Common myeloid progenitor, CD34-positive (primary cell): ENCODE data around the gene PMP22.

Experiments
- CTCF ChIA-PET: fragments of 350-600 bp; sonication (Branson Sonifier 250); formaldehyde crosslinking; loops from one replicate; lab custom pipeline; 2021; ENCODE audit warnings: antibody characterized with exemption; lab: Charles Lee
- POLR2A ChIA-PET: fragments of 350-600 bp; sonication (Branson Sonifier 250); formaldehyde crosslinking; loops from one replicate; lab custom pipeline; 2021; ENCODE audit warnings: antibody characterized with exemption; lab: Charles Lee
- DNase-seq, 3 donors: peaks; one replicate each; pipeline versions ENCODE4 v3.0.0 to v3.0.0-alpha.2; 2013
- H3K27ac ChIP-seq, 2 experiments: 1 replicate in 1 of 2; 2 replicates in 1 of 2; pipeline ENCODE4 v1.7.0; 2013; ENCODE audit warnings: inconsistent platforms in 2 of 2, low read length in 2 of 2, mild to moderate bottlenecking in 2 of 2, low read depth in 1 of 2, moderate library complexity in 1 of 2; ENCODE audit not compliant: severe bottlenecking in 2 of 2, insufficient read depth in 1 of 2, poor library complexity in 1 of 2
- H3K27me3 ChIP-seq, 5 experiments: replicated peaks in 2 of 5; 1 replicate in 3 of 5; 2 replicates in 2 of 5; pipeline versions ENCODE4 v1.6.1 to v1.7.0; 2013; ENCODE audit warnings: low read length in 4 of 5, mild to moderate bottlenecking in 2 of 5, moderate library complexity in 2 of 5, inconsistent platforms in 1 of 5; ENCODE audit not compliant: insufficient read depth in 5 of 5, control insufficient read depth in 4 of 5
- H3K36me3 ChIP-seq, 4 experiments: 1 replicate in 2 of 4; 2 replicates in 2 of 4; pipeline versions ENCODE4 v1.6.1 to v1.7.0; 2013; ENCODE audit warnings: low read length in 3 of 4, control low read depth in 1 of 4, mild to moderate bottlenecking in 1 of 4; ENCODE audit not compliant: control insufficient read depth in 4 of 4, insufficient read depth in 4 of 4
- H3K4me1 ChIP-seq, 4 experiments: 1 replicate in 3 of 4; 2 replicates in 1 of 4; pipeline versions ENCODE4 v1.6.1 to v1.7.1; 2013; ENCODE audit warnings: low read length in 3 of 4, mild to moderate bottlenecking in 3 of 4, control low read depth in 1 of 4, inconsistent platforms in 1 of 4, moderate library complexity in 1 of 4; ENCODE audit not compliant: control insufficient read depth in 4 of 4, insufficient read depth in 4 of 4; ENCODE audit errors: control extremely low read depth in 1 of 4
- H3K4me3 ChIP-seq, 7 experiments: 1 replicate in 4 of 7; 2 replicates in 3 of 7; pipeline versions ENCODE4 v1.5.1 to v1.7.0; 2013; ENCODE audit warnings: mild to moderate bottlenecking in 7 of 7, low read length in 6 of 7, moderate library complexity in 6 of 7, inconsistent platforms in 2 of 7, low read depth in 2 of 7, control low read depth in 1 of 7; ENCODE audit not compliant: insufficient read depth in 4 of 7, control insufficient read depth in 1 of 7; ENCODE audit errors: extremely low read depth in 1 of 7
- H3K9me3 ChIP-seq, 5 experiments: 1 replicate in 4 of 5; 2 replicates in 1 of 5; pipeline versions ENCODE4 v1.6.1 to v1.7.1; 2013; ENCODE audit warnings: low read length in 4 of 5, mild to moderate bottlenecking in 2 of 5, inconsistent platforms in 1 of 5, low read depth in 1 of 5, moderate library complexity in 1 of 5; ENCODE audit not compliant: control insufficient read depth in 4 of 5, insufficient read depth in 2 of 5; ENCODE audit errors: control extremely low read depth in 1 of 5
- WGBS: methylation state at CpG from one replicate; pipeline ENCODE4 v1.1.5; 2013; ENCODE audit not compliant: insufficient coverage; 5-methylcytosine and 5-hydroxymethylcytosine counted together

The PMP22 gene

DNA sequence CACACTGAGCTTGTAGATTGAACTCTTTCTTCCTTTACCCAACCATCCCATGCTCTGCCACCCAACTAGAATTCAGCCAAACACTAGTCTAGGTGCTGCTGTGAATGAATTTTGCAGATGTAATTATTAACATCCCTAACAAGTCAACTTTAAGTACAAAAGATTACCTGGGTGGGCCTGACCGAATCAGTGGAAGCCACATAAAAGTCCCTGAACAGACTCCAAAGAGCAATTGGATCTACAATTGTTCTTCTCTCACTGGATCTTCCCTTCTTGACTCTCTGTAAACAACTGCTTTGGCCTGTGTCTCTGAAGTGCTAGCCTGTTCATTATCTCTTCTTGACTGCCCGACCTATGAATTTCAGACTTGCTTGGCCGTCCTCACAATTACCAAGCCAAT lies 67.9 kb downstream of the PMP22 start:
- no peaks in the 10 kb centered on the region for H3K4me1 ChIP-seq
- no peak overlapping the region for H3K4me3 ChIP-seq
- H3K27me3 ChIP-seq = peaks cover 0 to 2% (median 0%) of the 10 kb centered on the region in 5 experiments
- DNase-seq = no peak
- H3K36me3 ChIP-seq = no peaks in the 10 kb centered on the region
- H3K27ac ChIP-seq = no peak overlapping the region
- H3K9me3 ChIP-seq = peaks cover 0 to 17% (median 14%) of the 10 kb centered on the region in 5 experiments
- POLR2A ChIA-PET = no interaction called here
- CTCF ChIA-PET = no interaction called here
- WGBS = 100% methylated on average over 1 of the region's 3 CpGs

DNA sequence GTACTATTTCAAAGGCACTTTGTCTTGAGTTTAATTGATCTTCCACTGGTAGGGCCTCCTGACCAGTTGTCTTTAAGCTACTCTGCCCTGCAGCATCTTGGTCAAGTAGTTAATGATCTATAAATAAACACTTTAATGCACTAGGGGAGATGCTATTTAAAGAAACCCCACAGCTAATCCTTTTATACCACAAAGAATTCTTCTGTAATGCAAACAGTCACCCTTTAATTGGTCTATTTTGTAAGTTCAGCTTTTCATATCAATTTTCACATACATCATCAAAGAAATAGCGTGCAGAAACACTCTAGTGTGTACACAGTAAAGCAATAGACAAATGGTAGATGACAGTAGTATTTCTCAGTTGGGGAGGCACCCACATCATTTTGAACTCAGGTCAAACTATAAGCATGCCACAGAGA lies 70.3 kb downstream of the PMP22 start:
- H3K27ac ChIP-seq = no peak overlapping the region
- ChIA-PET POLR2A (no interaction called here), CTCF (no interaction called here)
- H3K9me3 ChIP-seq = peaks cover 0 to 13% (median 7%) of the 10 kb centered on the region in 5 experiments
- H3K27me3 ChIP-seq = peaks cover 0 to 2% (median 0%) of the 10 kb centered on the region in 5 experiments
- no peak overlapping the region for H3K4me3 ChIP-seq
- no peak for DNase-seq
- WGBS = no CpG with 5 or more reads among the region's 1 CpG
- H3K4me1 ChIP-seq = no peaks in the 10 kb centered on the region
- H3K36me3 ChIP-seq = no peaks in the 10 kb centered on the region

DNA sequence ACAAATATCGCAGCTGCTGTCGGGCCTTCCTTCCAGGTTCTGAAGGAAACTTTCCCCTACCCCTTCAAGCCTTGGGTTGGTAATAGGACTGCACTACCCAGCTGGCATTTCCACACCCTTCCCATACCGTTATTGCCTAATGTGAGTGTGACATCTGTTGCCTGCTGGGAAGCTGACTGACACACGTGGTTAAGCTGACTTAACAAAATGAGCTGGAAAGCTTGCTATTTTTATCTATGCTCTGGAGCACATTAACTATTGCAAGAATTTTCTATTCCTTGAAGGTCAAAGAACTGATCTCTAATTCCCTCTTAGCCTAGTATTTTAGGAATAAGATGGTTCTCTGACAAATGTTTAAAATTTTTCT lies 79.5 kb downstream of the PMP22 start:
- H3K36me3 ChIP-seq = no peaks in the 10 kb centered on the region
- 25% methylated on average over 4 of the region's 4 CpGs for WGBS
- H3K27me3 ChIP-seq = peaks cover 0 to 5% (median 0%) of the 10 kb centered on the region in 5 experiments
- H3K9me3 ChIP-seq = no peaks in the 10 kb centered on the region
- ChIA-PET CTCF (no interaction called here), POLR2A (no interaction called here)
- H3K4me1 ChIP-seq = no peaks in the 10 kb centered on the region
- H3K4me3 ChIP-seq = no peak overlapping the region
- no peak for DNase-seq
- H3K27ac ChIP-seq = no peak overlapping the region

DNA sequence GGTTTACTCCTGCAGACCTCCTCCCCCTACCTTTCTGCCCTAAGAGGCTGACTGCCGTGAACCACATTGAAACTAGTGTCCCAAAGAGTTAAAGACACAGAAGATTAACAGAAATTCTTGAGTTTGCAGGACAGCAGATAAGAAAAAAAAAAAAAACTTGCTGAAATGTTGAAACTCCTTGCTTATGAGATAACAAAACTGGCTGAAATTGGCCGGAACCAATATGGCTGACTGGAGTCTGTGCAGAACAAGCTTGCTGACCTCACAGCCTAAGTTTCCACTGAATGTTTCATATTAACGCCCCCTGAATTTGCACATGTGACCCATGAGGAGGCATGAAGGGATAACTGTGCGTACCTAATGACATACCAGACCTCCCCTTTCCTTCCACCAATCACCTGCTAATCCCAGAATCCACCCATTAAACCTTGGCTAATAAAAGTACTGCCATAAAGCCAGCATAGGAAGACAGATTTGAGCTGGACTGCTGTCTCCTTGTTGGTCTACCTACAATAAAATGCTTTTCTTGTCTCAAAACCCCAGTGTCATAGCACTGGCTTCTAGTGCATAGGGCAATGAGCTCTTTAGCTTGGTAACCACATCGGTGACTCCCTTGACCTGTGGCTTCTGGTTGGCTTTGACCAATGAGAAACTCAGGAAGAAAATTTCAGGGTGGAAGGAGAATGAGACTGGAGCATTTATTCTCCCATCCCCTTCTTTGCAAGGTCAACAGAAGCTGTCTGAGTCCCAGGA lies 80.1 kb downstream of the PMP22 start:
- no peak for DNase-seq
- ChIA-PET CTCF (no interaction called here), POLR2A (no interaction called here)
- Histone ChIP-seq H3K4me3 (no peak overlapping the region), H3K27me3 (peaks cover 0 to 5% (median 0%) of the 10 kb centered on the region in 5 experiments), H3K4me1 (no peaks in the 10 kb centered on the region), H3K36me3 (no peaks in the 10 kb centered on the region), H3K27ac (no peak overlapping the region), H3K9me3 (no peaks in the 10 kb centered on the region)
- WGBS = 86% methylated on average over 5 of the region's 5 CpGs

DNA sequence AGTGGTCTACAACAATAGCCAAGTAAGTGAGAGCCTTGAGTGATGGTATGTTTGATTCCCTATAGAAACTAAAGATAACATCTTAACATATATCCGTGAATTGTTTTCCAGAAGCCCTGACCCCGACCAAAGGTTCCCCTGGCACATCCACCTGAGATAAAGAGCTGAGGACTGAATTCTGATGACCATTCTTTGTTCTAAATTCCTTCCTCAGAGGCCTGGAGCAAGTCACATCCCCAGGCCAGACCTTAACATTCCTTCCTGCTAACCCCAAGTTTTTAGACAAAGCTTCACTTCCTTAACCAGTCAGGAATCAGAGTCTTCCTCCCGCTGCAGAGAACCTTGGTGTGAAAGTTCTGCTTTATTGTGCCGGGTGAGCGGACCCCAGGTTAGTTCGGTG lies 83.3 kb downstream of the PMP22 start:
- peaks cover 0 to 8% (median 0%) of the 10 kb centered on the region in 5 experiments for H3K27me3 ChIP-seq
- H3K4me1 ChIP-seq = no peaks in the 10 kb centered on the region
- H3K4me3 ChIP-seq = no peak overlapping the region
- no peaks in the 10 kb centered on the region for H3K9me3 ChIP-seq
- DNase-seq = no peak
- 94% methylated on average over 2 of the region's 6 CpGs for WGBS
- H3K27ac ChIP-seq = no peak overlapping the region
- no peaks in the 10 kb centered on the region for H3K36me3 ChIP-seq
- CTCF ChIA-PET = no interaction called here
- POLR2A ChIA-PET = no interaction called here

DNA sequence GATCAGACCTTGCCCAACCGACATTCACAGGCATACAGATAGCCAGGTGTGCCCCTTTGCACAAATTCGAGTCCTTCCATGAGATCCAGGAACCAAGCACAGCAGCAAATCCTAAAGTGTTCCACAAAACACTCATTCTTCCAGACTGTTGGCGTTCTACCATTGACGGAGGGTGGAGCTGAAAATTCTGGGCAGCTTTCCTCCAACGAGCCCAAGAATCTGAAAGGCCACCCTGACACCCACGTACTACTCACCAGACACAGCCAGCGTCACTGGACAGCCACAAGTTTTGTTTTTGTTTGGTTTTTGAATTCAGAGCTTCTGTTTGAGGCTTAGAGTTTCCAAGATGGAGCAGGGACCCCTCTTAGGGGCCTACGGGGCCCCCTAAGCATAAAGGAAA lies 83.8 kb downstream of the PMP22 start:
- no peak for DNase-seq
- H3K4me3 ChIP-seq = no peak overlapping the region
- H3K4me1 ChIP-seq = no peaks in the 10 kb centered on the region
- WGBS = 97% methylated on average over 7 of the region's 8 CpGs
- CTCF ChIA-PET = no interaction called here
- no peak overlapping the region for H3K27ac ChIP-seq
- POLR2A ChIA-PET = no interaction called here
- peaks cover 0 to 8% (median 0%) of the 10 kb centered on the region in 5 experiments for H3K27me3 ChIP-seq
- H3K36me3 ChIP-seq = no peaks in the 10 kb centered on the region
- H3K9me3 ChIP-seq = no peaks in the 10 kb centered on the region

DNA sequence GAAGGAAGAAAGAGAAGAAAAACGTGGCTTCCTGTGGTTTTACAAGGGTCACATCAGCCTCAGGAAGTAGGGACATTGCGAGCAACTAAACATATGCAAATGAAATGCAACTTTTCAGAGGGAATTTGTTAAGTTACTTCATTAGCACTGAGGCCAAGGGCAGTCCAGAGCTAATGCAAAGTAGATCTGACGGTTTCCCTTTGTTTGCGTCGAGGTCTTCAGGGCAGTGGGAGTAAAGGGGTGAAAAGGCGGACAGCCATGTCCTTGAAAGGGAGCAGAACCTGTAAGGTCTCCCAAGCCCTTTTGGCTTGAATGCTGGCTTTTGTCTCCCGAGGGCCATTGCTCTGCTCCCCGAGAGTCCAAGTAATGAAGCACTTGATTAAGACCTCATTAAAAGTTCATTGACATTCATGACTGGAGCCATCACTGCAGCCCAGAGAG lies 85.0 kb downstream of the PMP22 start:
- H3K4me1 ChIP-seq = no peaks in the 10 kb centered on the region
- no peaks in the 10 kb centered on the region for H3K36me3 ChIP-seq
- no peak for DNase-seq
- POLR2A ChIA-PET = interaction anchor here (0.6 kb wide), 1 partner anchor 25 kb away, joined by 4 read pairs; no protein-coding TSS in a partner anchor
- H3K9me3 ChIP-seq = no peaks in the 10 kb centered on the region
- CTCF ChIA-PET = interaction anchor here (1.0 kb wide), 1 partner anchor 9 kb away, joined by 3 read pairs; no protein-coding TSS in a partner anchor
- 75% methylated on average over 8 of the region's 8 CpGs for WGBS
- H3K4me3 ChIP-seq = no peak overlapping the region
- peaks cover 0 to 6% (median 0%) of the 10 kb centered on the region in 5 experiments for H3K27me3 ChIP-seq
- no peak overlapping the region for H3K27ac ChIP-seq
